Esophagus muscularis mucosa (tissue), 4 donors: ENCODE data around the gene TTBK2. TPM values are rescaled to one million over a fixed set of nuclear protein-coding genes. Genes with fewer than 3 reads are reported as not detected.

Experiments used
- DNase-seq: peaks from one replicate; pipeline ENCODE4 v3.0.0-alpha.2; 2017; ENCODE audit errors: extremely low spot score
- H3K27ac ChIP-seq, 4 donors: fragments of 200-600 bp; sonication (generic); replicated peaks in 1 of 4; 1 replicate in 3 of 4; 2 replicates in 1 of 4; pipeline ENCODE4 v1.5.1; 2016 to 2019; ENCODE audit warnings: mild to moderate bottlenecking in 1 of 4
- H3K27me3 ChIP-seq, 4 donors: fragments of 200-600 bp; sonication (generic); one replicate each; pipeline versions ENCODE4 v1.5.1 to v1.6.0; 2016 to 2019
- H3K36me3 ChIP-seq, 4 donors: fragments of 200-600 bp; sonication (generic); one replicate each; pipeline ENCODE4 v1.5.1; 2016 to 2019
- H3K4me1 ChIP-seq, 4 donors: fragments of 200-600 bp; sonication (generic); one replicate each; pipeline ENCODE4 v1.5.1; 2016 to 2019
- H3K4me3 ChIP-seq, 4 donors: fragments of 200-600 bp; sonication (generic); 1 replicate in 2 of 4; 2 replicates in 2 of 4; pipeline ENCODE4 v1.5.1; 2016 to 2019; ENCODE audit warnings: mild to moderate bottlenecking in 4 of 4, moderate library complexity in 1 of 4
- H3K9me3 ChIP-seq, 4 donors: fragments of 200-600 bp; sonication (generic); 1 replicate in 3 of 4; 2 replicates in 1 of 4; pipeline ENCODE4 v1.5.1; 2016 to 2019
- CTCF ChIP-seq, 3 experiments: fragments of 200-600 bp in 2 of 3; fragments of 450-650 bp in 1 of 3; sonication (generic) in 2 of 3; IDR thresholded peaks; one replicate each; pipeline ENCODE4 v1.5.1; 2017 to 2019; ENCODE audit warnings: antibody characterized with exemption in 3 of 3, mild to moderate bottlenecking in 2 of 3, moderate library complexity in 1 of 3
- EP300 ChIP-seq: sonication (generic); formaldehyde crosslinking; IDR thresholded peaks from one replicate; pipeline ENCODE4 v1.6.1; 2017; ENCODE audit warnings: antibody characterized with exemption
- POLR2A ChIP-seq: fragments of 450-650 bp; IDR thresholded peaks from one replicate; pipeline ENCODE4 v1.6.1; 2017; ENCODE audit warnings: antibody characterized with exemption, moderate library complexity, mild to moderate bottlenecking, low read depth
- POLR2AphosphoS5 ChIP-seq, 2 donors: sonication (generic); formaldehyde crosslinking; IDR thresholded peaks; one replicate each; pipeline ENCODE4 v1.6.1; 2017; ENCODE audit warnings: antibody characterized with exemption in 2 of 2
- WGBS: methylation state at CpG from one replicate; pipeline ENCODE4 v1.1.5; 2018; 5-methylcytosine and 5-hydroxymethylcytosine counted together
- intact Hi-C: fragments of 100-400 bp; cut with DNase I; formaldehyde crosslinking; loops from one replicate; pipeline ENCODE4 v1.15.1; 2023
- total RNA-seq, 4 donors: library from RNA; depleted of rRNA; stranded (reverse); fragments of >200 nt; gene quantifications; one replicate each; pipeline versions ENCODE4 v1.1.0 to v1.2.1, GENCODE V29; 2016

TTBK2 gene
- total RNA-seq, 4 donors from 2014 or later: 19.4 to 33.0 (median 25.1) TPM

GRCh38 chr15:42734076-42734672 is 186.4 kb downstream of the TTBK2 start:
- WGBS: 99% methylated on average over 4 of the region's 6 CpGs
- intact Hi-C loops: loop anchor here (10.0 kb wide), 1 partner anchor 191 kb away; the partner anchor contains the start of gene TTBK2
- peaks cover 20 to 64% (median 54%) of the 10 kb centered on the region in 4 donors for H3K36me3 ChIP-seq

DNA sequence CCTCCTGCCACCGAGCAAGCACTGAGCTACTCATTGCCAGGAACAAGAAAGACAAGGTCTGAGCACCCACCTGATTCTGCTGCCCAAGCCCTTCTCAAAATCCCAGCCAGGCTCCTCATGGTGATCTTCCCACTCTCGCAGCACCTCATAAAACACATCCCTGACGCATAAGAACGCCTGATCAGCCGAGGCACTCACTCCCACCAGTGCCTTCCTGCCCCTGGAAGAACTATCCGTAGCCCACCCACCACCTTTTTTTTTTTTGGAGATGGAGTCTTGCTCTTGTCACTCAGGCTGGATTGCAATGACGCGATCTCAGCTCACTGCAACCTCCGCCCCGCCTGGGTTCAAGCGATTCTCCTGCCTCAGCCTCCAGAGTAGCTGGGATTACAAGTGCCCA is 187.6 kb downstream of the TTBK2 start:
- Histone ChIP-seq H3K27ac (no peak overlapping the region), H3K9me3 (no peaks in the 10 kb centered on the region), H3K4me3 (no peak overlapping the region), H3K27me3 (no peaks in the 10 kb centered on the region), H3K36me3 (peaks cover 29 to 76% (median 66%) of the 10 kb centered on the region in 4 donors), H3K4me1 (peaks cover 22 to 45% (median 35%) of the 10 kb centered on the region in 4 donors)
- TF ChIP-seq POLR2AphosphoS5 (IDR thresholded peaks at IDR 0.05) (no peak), CTCF (IDR thresholded peaks at IDR 0.05) (no peak), EP300 (no peak), POLR2A (no peak)
- no peak for DNase-seq
- intact Hi-C loops: loop anchor here (10.0 kb wide), 1 partner anchor 192 kb away; the partner anchor contains the start of gene TTBK2
- 89% methylated on average over 11 of the region's 11 CpGs for WGBS

More at GRCh38 chr15:42734076-42734672, 186.4 kb downstream of the TTBK2 start:
- H3K9me3 ChIP-seq: no peaks in the 10 kb centered on the region
- no peaks in the 10 kb centered on the region for H3K27me3 ChIP-seq
- no peak for DNase-seq
- TF ChIP-seq POLR2AphosphoS5 (IDR thresholded peaks at IDR 0.05): no peak
- TF ChIP-seq POLR2A: no peak
- no peak for TF ChIP-seq CTCF (IDR thresholded peaks at IDR 0.05)
- no peak for TF ChIP-seq EP300
- H3K4me1 ChIP-seq: peaks cover 22 to 40% (median 29%) of the 10 kb centered on the region in 4 donors
- no peak overlapping the region for H3K4me3 ChIP-seq
- no peak overlapping the region for H3K27ac ChIP-seq

- WGBS: 81% methylated on average over 15 of the region's 15 CpGs
- peaks cover 16 to 45% (median 35%) of the 10 kb centered on the region in 4 donors for H3K4me1 ChIP-seq
- peaks cover 31 to 83% (median 74%) of the 10 kb centered on the region in 4 donors for H3K36me3 ChIP-seq
- no peaks in the 10 kb centered on the region for H3K27me3 ChIP-seq
- TF ChIP-seq CTCF (IDR thresholded peaks at IDR 0.05) (no peak), POLR2AphosphoS5 (IDR thresholded peaks at IDR 0.05) (no peak), POLR2A (no peak), EP300 (no peak)
- intact Hi-C loops: loop anchor here (10.0 kb wide), 1 partner anchor 193 kb away; the partner anchor contains the start of gene TTBK2
- no peak for DNase-seq
- no peaks in the 10 kb centered on the region for H3K9me3 ChIP-seq
- H3K4me3 ChIP-seq: no peak overlapping the region
- H3K27ac ChIP-seq: no peak overlapping the region
Measured at GRCh38 chr15:42732095-42732827, 188.3 kb downstream of the TTBK2 start.

DNA sequence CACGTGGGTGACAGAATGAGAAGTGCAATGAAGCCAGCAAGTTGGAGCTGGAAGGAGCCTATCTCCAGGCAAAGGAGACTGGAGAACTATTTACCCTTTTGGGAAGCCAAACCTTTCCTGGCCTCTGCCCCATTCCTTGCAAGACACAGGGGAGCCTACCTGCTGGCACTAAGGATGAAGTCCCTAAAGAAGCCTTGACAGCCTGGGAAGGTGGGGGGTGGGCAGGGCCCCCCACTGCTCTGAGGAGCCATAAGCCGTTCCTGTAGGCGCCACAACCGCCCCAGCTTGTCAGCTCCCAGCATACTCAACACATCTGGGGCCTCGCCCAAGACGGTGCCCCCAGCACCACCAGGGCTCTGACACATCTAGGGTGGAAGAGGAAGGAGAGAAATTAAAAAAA is 189.1 kb downstream of the TTBK2 start:
- Histone ChIP-seq H3K27ac (no peak overlapping the region), H3K27me3 (no peaks in the 10 kb centered on the region), H3K4me1 (peaks cover 14 to 51% (median 38%) of the 10 kb centered on the region in 4 donors), H3K9me3 (no peaks in the 10 kb centered on the region), H3K4me3 (no peak overlapping the region), H3K36me3 (peaks cover 31 to 91% (median 81%) of the 10 kb centered on the region in 4 donors)
- 76% methylated on average over 6 of the region's 6 CpGs for WGBS
- intact Hi-C loops: loop anchor here (10.0 kb wide), 1 partner anchor 193 kb away; the partner anchor contains the start of gene TTBK2
- no peak for DNase-seq
- no peak for TF ChIP-seq CTCF (IDR thresholded peaks at IDR 0.05)
